GM18505 (cell line): ENCODE measurements around the gene CASTOR2.

Experiments
- ATAC-seq: cut with Tn5 transposase; IDR thresholded peaks from one replicate; pipeline ENCODE4 v1.9.1; 2021; ENCODE audit not compliant: unreplicated experiment
- POLR2A ChIP-seq: IDR thresholded peaks from 4 replicates; pipeline ENCODE4 v1.6.1; 2011; ENCODE audit warnings: borderline replicate concordance; ENCODE audit not compliant: insufficient read depth, insufficient read length; ENCODE audit errors: extremely low read depth

Gene CASTOR2

GRCh38 chr7:75039709-75040108, 75.2 kb downstream of the CASTOR2 start:
- no peak for TF ChIP-seq POLR2A
- no peak for ATAC-seq

GRCh38 chr7:75040512-75040911, 76.0 kb downstream of the CASTOR2 start:
- TF ChIP-seq POLR2A, result no peak

GRCh38 chr7:75042286-75042685, 77.8 kb downstream of the CASTOR2 start:
- ATAC-seq, result no peak
- no peak for TF ChIP-seq POLR2A

More at GRCh38 chr7:75040512-75040911, 76.0 kb downstream of the CASTOR2 start:
- no peak for ATAC-seq

GRCh38 chr7:75042831-75043703, 78.6 kb downstream of the CASTOR2 start:
- no peak for TF ChIP-seq POLR2A
- no peak for ATAC-seq

GRCh38 chr7:75045881-75046280, 81.4 kb downstream of the CASTOR2 start:
- TF ChIP-seq POLR2A, result no peak
- no peak for ATAC-seq

GRCh38 chr7:75048435-75049379, 84.2 kb downstream of the CASTOR2 start:
- ATAC-seq, result no peak
- no peak for TF ChIP-seq POLR2A

- ATAC-seq, result no peak
- no peak for TF ChIP-seq POLR2A
Measured at GRCh38 chr7:75049817-75050216, 85.3 kb downstream of the CASTOR2 start.

- ATAC-seq, result no peak
- TF ChIP-seq POLR2A, result no peak
Measured at GRCh38 chr7:75050501-75050900, 86.0 kb downstream of the CASTOR2 start.

GRCh38 chr7:75054744-75055143, 90.2 kb downstream of the CASTOR2 start:
- no peak for TF ChIP-seq POLR2A
- ATAC-seq, result no peak

- ATAC-seq, result no peak
- TF ChIP-seq POLR2A, result no peak
Measured at GRCh38 chr7:75055155-75055554, 90.7 kb downstream of the CASTOR2 start.

GRCh38 chr7:75055830-75056772, 91.6 kb downstream of the CASTOR2 start:
- ATAC-seq, result no peak
- TF ChIP-seq POLR2A, result no peak

GRCh38 chr7:75058406-75058805, 93.9 kb downstream of the CASTOR2 start:
- ATAC-seq, result no peak
- TF ChIP-seq POLR2A, result no peak
